Heart left ventricle (tissue), 13 donors: ENCODE measurements around the gene MED1.

Experiments
- POLR2A ChIP-seq, 2 donors: fragments of 450-650 bp; IDR thresholded peaks; one replicate each; pipeline ENCODE4 v1.6.1; 2017; ENCODE audit warnings: antibody characterized with exemption in 2 of 2, mild to moderate bottlenecking in 2 of 2, moderate library complexity in 2 of 2
- TF ChIP-seq, protein P1 (sequence below), 12 donors: fragments of 200-600 bp; sonication (generic) in 4 of 12; IDR thresholded peaks; one replicate each; pipeline versions ENCODE4 v1.5.0 to v1.8.0; 2018 to 2022; ENCODE audit warnings: antibody characterized with exemption in 12 of 12, mild to moderate bottlenecking in 5 of 12
- donor health status: ischemic (EF 13 %, LVEDD 7.1; RV severe dilation, severe dysfunction).
- donor health status: DM: no; HTN: yes; CAD: no.
- donor health status: DM: no; HTN: no; CAD: no.
- donor health status: ischemic (EF 25% LVEDD 6.9; RV normal size, moderate dysfunction).
- donor health status: ischemic (EF 25% LVEDD 5.7; RV mildly dilated, moderate dysfunction).
- donor health status: ischemic (EF 35%, LVEDD 5.7; RV mildly dilated, moderate dysfunction).
- donor health status: nonischemic (EF 11% LVEDD 7.7; RV severe dilation, severe dysfunction).
- donor health status: DM: yes; HTN: yes; CAD: no.
- donor health status: PGD.
- donor health status: ischemic (EF 29% LVEDD 5.4; RV normal size, mild dysfunction).
- donor health status: nonischemic (EF 23%, LVEDD 6.1; RV moderate dilation, normal function).

DNA sequence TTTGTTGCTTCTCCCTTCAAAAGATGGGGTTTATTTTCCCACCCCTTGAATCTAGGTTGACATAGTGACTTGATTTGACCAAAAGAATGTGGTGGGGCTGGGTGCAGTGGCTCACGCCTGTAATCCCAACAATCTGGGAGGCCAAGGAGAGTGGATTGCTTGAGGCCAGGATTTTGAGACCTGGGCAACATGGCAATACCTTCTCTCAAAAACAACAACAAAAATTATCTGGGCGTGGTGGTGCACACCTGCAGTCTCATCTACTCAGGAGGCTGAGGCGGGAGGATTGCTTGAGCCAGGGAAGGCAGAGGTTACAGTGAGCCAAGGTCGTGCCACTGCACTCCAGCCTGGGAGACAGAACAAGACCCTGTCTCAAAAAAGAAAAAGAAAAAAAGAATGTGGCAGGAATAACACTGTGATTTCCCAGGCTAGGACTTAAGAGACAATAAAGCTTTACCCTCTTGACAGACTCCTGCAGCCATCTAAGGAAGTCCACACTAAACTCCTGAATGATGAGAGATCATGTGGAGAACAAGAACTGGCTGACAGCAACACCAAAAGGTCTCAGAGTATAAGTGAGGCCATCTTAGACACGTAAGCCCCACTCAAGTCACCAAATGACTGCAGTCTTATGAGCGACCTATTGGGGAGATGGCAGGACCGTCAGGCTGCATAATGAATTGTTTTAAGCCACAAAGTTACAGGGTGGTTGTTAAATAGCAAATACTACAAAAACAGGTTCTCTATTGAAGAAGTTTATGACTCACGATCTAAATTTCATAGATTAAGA, 86.6 kb downstream of the MED1 start:
- TF ChIP-seq, protein P1, sequence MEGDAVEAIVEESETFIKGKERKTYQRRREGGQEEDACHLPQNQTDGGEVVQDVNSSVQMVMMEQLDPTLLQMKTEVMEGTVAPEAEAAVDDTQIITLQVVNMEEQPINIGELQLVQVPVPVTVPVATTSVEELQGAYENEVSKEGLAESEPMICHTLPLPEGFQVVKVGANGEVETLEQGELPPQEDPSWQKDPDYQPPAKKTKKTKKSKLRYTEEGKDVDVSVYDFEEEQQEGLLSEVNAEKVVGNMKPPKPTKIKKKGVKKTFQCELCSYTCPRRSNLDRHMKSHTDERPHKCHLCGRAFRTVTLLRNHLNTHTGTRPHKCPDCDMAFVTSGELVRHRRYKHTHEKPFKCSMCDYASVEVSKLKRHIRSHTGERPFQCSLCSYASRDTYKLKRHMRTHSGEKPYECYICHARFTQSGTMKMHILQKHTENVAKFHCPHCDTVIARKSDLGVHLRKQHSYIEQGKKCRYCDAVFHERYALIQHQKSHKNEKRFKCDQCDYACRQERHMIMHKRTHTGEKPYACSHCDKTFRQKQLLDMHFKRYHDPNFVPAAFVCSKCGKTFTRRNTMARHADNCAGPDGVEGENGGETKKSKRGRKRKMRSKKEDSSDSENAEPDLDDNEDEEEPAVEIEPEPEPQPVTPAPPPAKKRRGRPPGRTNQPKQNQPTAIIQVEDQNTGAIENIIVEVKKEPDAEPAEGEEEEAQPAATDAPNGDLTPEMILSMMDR (IDR thresholded peaks at IDR 0.05): no peak
- TF ChIP-seq POLR2A (IDR thresholded peaks at IDR 0.05): no peak
